Stomach (tissue), 4 donors: ENCODE measurements around the gene RBFOX2.

ENCODE experiments used
- CTCF ChIP-seq, 7 experiments: fragments of 450-650 bp in 4 of 7; fragments of 200-600 bp in 3 of 7; sonication (generic) in 3 of 7; IDR thresholded peaks; one replicate each; pipeline ENCODE4 v1.5.1; 2016 to 2019; ENCODE audit warnings: antibody characterized with exemption in 7 of 7, control low read depth in 2 of 7, mild to moderate bottlenecking in 1 of 7
- EP300 ChIP-seq: sonication (generic); formaldehyde crosslinking; IDR thresholded peaks from one replicate; pipeline ENCODE4 v1.6.1; 2017; ENCODE audit warnings: antibody characterized with exemption

- TF ChIP-seq CTCF (IDR thresholded peaks at IDR 0.05) = no peak
- no peak for TF ChIP-seq EP300
Measured at GRCh38 chr22:35732116-35732515, 296.5 kb downstream of the RBFOX2 start.
